ENCODE measurements around the gene KCNN1. TPM values are rescaled to one million over a fixed set of nuclear protein-coding genes. Genes with fewer than 3 reads are reported as not detected.

KCNN1 gene
- total and polyA plus RNA-seq, 9 of the 15 experiments (the other 6 are each of a cell fraction or from before 2014, with no cell fraction given) = 0.01 to 6.2 (median 0.72) TPM

DNA sequence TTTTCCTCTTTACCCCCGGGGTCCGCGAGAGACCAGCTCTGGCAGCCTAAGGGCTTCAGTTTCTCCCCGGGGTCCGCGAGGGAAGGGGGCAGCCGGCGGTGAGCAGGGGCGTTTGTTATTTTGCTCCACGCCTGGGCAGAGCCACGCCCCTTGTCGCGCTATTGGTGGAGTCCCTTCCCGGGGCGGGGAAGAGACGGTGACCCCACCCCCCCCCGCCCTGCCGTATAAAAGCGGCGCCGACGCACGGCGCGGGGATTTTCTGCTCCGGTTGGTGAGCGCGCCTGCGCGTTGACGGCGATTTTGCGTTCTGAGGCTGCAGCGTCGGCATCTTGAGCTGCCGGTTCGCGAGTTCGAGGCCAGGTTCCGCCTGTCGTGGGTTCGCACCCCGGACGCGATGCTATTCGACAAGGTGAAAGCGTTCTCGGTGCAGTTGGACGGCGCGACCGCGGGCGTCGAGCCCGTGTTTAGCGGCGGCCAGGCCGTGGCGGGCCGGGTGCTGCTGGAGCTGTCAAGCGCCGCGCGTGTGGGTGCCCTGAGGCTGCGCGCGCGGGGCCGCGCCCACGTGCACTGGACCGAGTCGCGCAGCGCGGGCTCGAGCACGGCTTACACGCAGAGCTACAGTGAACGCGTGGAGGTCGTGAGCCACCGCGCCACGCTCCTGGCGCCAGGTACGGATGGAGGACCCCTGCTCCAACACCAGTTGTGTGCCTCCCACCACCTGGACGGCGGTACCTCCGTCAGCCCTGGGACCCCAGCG, 41.2 kb downstream of the KCNN1 start, which contains the start of gene ARRDC2 (continued):
- TF ChIP-seq E2F8 (IDR thresholded peaks at IDR 0.05; ENCODE audit: low read depth, partially characterized antibody) = no peak
- peak; percentile 83 to 86 for TF ChIP-seq NRF1 (conservative IDR thresholded peaks at IDR 0.05 in 1 of 2, IDR thresholded peaks at IDR 0.05 in 1 of 2)
- no peak for TF ChIP-seq SMAD4 (CRISPR knock-in tag; conservative IDR thresholded peaks at IDR 0.05)
- no peak for TF ChIP-seq ZBTB49 (CRISPR knock-in tag; IDR thresholded peaks at IDR 0.05; ENCODE audit: borderline replicate concordance)

All from K562 (cell line).